Brain pericyte (primary cell): ENCODE measurements around the gene CD79A.
A peak's percentile ranks its signal among the peaks of the same experiment; 100 is the strongest.

Experiments
- DNase-seq: peaks from one replicate; pipeline ENCODE4 v3.0.0-alpha.2; 2012; ENCODE audit warnings: low read depth, low spot score

The CD79A gene

GRCh38 chr19:41876847-41877832 lies at the start of gene CD79A:
CD79A (plus strand) TSS chr19:41877279; CDS start chr19:41877305, 26 bp downstream.
- no peak for DNase-seq

- DNase-seq, result no peak
Observed at GRCh38 chr19:41837981-41838708, 38.9 kb upstream of the CD79A start.

GRCh38 chr19:41839211-41839610 lies 37.9 kb upstream of the CD79A start:
- no peak for DNase-seq

- no peak for DNase-seq
Observed at GRCh38 chr19:41843371-41843770, 33.7 kb upstream of the CD79A start.

- no peak for DNase-seq
Observed at GRCh38 chr19:41844601-41845000, 32.5 kb upstream of the CD79A start, which contains the start of gene LYPD4. LYPD4 (minus strand) TSS chr19:41844683; CDS start chr19:41839285, 5,398 bp downstream.

GRCh38 chr19:41845001-41845050 lies 32.3 kb upstream of the CD79A start, which contains the start of gene DMRTC2:
DMRTC2 (plus strand) TSS chr19:41845042; CDS start chr19:41847429, 2,387 bp downstream.
- DNase-seq, result no peak

GRCh38 chr19:41845051-41845590 lies 32.0 kb upstream of the CD79A start:
- no peak for DNase-seq

GRCh38 chr19:41847351-41848105 lies 29.6 kb upstream of the CD79A start:
- DNase-seq, result no peak

GRCh38 chr19:41848666-41849065 lies 28.4 kb upstream of the CD79A start:
- no peak for DNase-seq

- no peak for DNase-seq
Observed at GRCh38 chr19:41849067-41849466, 28.0 kb upstream of the CD79A start.

- DNase-seq, result no peak
Observed at GRCh38 chr19:41850381-41850780, 26.7 kb upstream of the CD79A start.

- no peak for DNase-seq
Observed at GRCh38 chr19:41851456-41851855, 25.6 kb upstream of the CD79A start.

- no peak for DNase-seq
Observed at GRCh38 chr19:41853344-41853743, 23.7 kb upstream of the CD79A start.

GRCh38 chr19:41853768-41854167 lies 23.3 kb upstream of the CD79A start:
- DNase-seq, result no peak

- DNase-seq, result no peak
Observed at GRCh38 chr19:41859213-41859617, 17.9 kb upstream of the CD79A start.

GRCh38 chr19:41859618-41860418 lies 17.3 kb upstream of the CD79A start, which contains the start of gene RPS19:
RPS19 (plus strand) TSS chr19:41860255; CDS start chr19:41860775, 520 bp downstream.
- DNase-seq, result peak; percentile 99

GRCh38 chr19:41860419-41861115 lies 16.5 kb upstream of the CD79A start:
- no peak for DNase-seq

GRCh38 chr19:41861116-41861768 lies 15.8 kb upstream of the CD79A start:
- DNase-seq, result no peak

- no peak for DNase-seq
Observed at GRCh38 chr19:41861846-41862245, 15.2 kb upstream of the CD79A start.

GRCh38 chr19:41862445-41862986 lies 14.6 kb upstream of the CD79A start:
- DNase-seq, result no peak
